CD4-positive, alpha-beta T cell treated with Interleukin-4 for 4 hours (primary cell): ENCODE data around the gene IGSF10.
"Not testable (repeated sequence)": the region's sequence is repeated elsewhere in the genome, so short reads cannot be mapped to it uniquely, and the experiment has no call there.

ENCODE experiments used
- DNase-seq: peaks from one replicate; pipeline ENCODE4 v3.0.0-alpha.2; 2020

IGSF10 gene, protein sequence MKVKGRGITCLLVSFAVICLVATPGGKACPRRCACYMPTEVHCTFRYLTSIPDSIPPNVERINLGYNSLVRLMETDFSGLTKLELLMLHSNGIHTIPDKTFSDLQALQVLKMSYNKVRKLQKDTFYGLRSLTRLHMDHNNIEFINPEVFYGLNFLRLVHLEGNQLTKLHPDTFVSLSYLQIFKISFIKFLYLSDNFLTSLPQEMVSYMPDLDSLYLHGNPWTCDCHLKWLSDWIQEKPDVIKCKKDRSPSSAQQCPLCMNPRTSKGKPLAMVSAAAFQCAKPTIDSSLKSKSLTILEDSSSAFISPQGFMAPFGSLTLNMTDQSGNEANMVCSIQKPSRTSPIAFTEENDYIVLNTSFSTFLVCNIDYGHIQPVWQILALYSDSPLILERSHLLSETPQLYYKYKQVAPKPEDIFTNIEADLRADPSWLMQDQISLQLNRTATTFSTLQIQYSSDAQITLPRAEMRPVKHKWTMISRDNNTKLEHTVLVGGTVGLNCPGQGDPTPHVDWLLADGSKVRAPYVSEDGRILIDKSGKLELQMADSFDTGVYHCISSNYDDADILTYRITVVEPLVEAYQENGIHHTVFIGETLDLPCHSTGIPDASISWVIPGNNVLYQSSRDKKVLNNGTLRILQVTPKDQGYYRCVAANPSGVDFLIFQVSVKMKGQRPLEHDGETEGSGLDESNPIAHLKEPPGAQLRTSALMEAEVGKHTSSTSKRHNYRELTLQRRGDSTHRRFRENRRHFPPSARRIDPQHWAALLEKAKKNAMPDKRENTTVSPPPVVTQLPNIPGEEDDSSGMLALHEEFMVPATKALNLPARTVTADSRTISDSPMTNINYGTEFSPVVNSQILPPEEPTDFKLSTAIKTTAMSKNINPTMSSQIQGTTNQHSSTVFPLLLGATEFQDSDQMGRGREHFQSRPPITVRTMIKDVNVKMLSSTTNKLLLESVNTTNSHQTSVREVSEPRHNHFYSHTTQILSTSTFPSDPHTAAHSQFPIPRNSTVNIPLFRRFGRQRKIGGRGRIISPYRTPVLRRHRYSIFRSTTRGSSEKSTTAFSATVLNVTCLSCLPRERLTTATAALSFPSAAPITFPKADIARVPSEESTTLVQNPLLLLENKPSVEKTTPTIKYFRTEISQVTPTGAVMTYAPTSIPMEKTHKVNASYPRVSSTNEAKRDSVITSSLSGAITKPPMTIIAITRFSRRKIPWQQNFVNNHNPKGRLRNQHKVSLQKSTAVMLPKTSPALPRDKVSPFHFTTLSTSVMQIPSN (N-terminal part only)

DNA sequence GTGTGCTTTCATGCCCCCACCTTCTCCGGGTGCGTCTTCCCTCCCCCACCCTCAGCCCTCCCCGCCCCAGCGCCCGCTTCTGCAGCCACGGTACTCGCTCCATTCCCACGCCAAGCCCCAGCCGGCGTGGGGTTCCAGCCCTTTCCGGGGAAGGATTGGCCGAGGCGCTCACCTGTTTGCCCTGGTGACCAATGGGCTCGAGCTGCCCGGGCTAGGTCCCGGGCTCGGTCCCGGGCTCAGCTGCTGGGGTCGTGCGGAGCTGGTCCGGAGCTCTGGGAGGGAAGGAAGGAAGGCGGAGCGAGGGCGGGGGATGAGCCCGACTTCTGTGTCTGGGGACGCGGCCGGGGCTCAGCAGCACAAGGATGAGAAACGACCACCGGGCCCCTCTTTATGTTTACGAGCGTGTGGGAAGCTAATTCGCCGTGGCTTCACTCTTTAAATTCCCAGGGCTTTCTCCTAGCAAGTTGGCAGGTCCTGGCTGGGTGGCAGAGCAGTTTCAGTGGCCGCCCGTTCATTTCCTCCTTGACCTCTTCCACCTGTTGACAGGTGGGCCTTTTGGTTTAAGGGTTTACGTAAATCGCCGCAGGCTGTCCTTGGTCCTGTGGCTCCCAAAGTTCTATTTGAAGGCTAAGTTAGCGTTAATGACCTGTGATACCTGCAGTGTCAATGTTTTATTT lies at the start of gene IGSF10:
TSS of gene IGSF10 (minus strand) at position 288 of the 677 bp plus-strand sequence. CDS start 2,352 bp downstream, outside the sequence.
- DNase-seq, result no peak

GRCh38 chr3:151509468-151510135 lies 48.7 kb upstream of the IGSF10 start:
- DNase-seq, result not testable (repeated sequence)

DNA sequence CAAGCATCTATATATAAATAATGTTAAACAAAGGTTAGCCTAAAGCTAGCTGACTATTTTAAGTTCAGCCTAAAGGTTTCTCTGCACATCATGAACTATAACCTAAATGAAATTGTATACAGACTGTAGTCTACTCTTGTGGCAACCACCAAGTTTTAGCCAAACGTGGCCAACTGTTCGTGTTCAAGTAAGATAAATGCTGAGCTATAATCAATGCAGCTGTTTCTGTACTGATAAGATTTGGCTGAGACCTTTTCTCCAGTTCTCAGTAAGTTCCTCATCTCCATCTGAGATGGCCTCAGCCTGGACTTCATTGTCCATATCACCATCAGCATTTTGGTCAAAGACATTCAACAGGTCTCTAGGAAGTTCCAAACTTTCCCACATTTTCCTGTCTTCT lies 43.7 kb upstream of the IGSF10 start:
- DNase-seq, result no peak

DNA sequence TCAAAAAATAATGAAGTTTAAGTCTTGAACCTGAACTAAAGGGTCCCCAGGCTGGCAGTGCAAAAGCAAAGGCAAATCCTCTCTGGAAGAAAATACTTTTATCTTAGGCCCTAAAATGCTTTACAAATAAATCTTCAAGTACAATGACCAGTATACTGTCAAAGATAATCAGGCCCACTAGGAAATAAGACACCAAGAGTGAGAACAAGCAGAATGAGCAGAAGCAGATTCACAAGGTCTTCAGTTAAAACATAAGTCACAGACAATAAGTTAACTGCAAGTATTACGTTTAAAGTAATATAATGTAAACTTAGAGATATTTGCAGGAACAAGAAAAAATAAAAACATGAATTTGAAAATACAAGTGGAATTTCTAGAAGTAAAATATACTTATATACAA lies 42.2 kb upstream of the IGSF10 start:
- no peak for DNase-seq

- DNase-seq, result no peak
Measured at GRCh38 chr3:151501923-151502632, 41.2 kb upstream of the IGSF10 start.

DNA sequence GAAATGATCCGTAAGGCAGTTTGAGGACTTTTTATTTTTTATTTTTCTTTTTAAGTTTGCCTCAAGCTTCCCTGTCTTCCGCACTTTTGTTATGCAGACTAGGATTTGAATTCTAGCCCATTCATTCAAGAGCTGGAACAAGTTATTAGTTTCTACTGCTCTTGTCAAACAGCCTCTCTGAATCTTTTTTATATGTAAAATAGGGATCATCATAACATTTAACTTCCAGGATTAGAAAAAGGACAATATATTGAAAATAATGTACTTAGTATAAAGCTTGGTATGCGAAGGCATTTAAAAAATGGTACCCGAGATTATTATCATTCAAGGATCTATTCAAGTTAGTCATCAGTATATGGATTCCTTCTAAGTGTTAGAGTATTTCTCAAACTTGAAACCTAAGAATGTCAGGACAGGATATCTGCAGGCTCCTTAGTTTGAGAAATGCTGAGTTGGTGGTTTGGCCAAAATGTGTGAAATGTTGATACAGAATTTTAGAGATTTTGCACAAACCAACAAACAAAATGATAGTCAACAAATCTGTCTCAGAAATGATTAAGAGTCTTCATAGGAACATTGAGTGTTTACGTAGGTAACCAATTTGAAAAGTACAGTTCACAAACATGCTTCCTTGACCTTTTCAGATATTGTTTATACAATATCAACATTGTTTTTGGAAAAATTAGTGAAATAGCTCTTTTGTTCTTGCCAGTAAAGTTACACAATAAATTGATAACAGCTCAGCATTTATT lies 40.5 kb upstream of the IGSF10 start:
- DNase-seq, result no peak

- DNase-seq, result no peak
Measured at GRCh38 chr3:151499168-151499567, 38.3 kb upstream of the IGSF10 start.

- no peak for DNase-seq
Measured at GRCh38 chr3:151491525-151491924, 30.7 kb upstream of the IGSF10 start.

DNA sequence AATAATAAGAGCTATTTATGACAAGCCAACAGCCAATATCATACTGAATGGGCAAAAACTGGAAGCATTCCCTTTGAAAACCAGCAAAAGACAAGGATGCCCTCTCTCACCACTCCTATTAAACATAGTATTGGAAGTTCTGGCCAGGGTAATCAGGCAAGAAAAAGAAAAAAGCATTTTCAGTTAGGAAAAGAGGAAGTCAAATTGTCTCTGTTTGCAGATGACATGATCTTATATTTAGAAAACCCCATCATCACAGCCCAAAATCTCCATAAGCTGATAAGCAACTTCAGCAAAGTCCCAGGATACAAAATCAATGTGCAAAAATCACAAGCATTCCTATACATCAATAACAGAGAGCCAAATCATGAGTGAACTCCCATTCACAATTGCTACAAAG lies 27.0 kb upstream of the IGSF10 start:
- DNase-seq, result not testable (repeated sequence)

GRCh38 chr3:151483961-151484520 lies 23.2 kb upstream of the IGSF10 start:
- no peak for DNase-seq

GRCh38 chr3:151483488-151483887 lies 22.6 kb upstream of the IGSF10 start:
- no peak for DNase-seq

DNA sequence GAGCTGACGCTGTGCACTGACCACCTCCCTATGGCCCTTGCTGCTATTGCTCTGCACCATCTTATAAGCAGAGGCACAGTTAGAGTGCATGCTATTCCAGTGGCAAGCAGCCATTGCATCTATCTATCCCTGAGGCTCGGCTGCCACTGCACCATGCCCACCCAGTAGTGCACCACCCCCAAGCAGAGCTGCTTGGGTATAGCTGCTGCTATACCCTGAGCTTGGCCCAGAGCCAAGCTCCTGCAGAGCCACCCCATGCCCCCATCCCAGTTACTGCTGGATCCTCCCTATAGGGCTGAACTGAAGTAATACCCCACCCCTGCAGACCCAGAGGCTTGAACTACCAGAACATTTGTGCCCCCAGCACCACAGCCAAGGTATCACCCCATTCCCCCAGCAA lies 19.6 kb upstream of the IGSF10 start:
- no peak for DNase-seq

- no peak for DNase-seq
Measured at GRCh38 chr3:151479452-151479851, 18.6 kb upstream of the IGSF10 start.

DNA sequence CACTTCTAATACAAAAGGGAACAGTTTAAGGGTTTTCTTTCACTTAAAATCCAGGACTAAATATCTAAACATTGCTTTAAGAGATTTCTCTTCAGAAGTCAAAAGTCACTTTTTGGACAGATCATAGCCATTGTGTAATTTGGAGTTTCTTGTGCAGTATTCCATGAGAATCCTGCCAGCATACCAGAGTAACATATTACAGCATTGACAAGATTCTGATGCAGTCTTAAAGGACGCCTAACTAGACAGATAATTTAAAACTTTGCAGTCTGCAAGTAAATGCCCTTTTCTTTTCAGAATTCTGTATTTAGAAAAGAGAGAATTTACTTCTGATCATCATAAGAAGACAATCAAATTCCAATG lies 17.5 kb upstream of the IGSF10 start:
- DNase-seq, result no peak

- no peak for DNase-seq
Measured at GRCh38 chr3:151477591-151478334, 16.9 kb upstream of the IGSF10 start.

GRCh38 chr3:151476344-151477018 lies 15.6 kb upstream of the IGSF10 start:
- DNase-seq, result no peak

- DNase-seq, result peak; percentile 63
Measured at GRCh38 chr3:151468284-151468917, 7.5 kb upstream of the IGSF10 start.

- no peak for DNase-seq
Measured at GRCh38 chr3:151467069-151467468, 6.2 kb upstream of the IGSF10 start.
